GM20431 (cell line): ENCODE results near the gene ZNF736.

Source experiments
- in situ Hi-C: fragments of 300-500 bp; cut with MseI, MboI; formaldehyde crosslinking; loops from one replicate; pipeline ENCODE4 v1.15.0; 2020; ENCODE audit warnings: low sequenced_read_pairs; ENCODE audit not compliant: unreplicated experiment

The ZNF736 gene

GRCh38 chr7:64400401-64400800 lies 86.6 kb downstream of the ZNF736 start:
- in situ Hi-C loops, result no loop called here
